Glomerular endothelial cell (primary cell): ENCODE results near the gene FARP1. TPM values are rescaled to one million over a fixed set of nuclear protein-coding genes. Genes with fewer than 3 reads are reported as not detected.
"Not testable (repeated sequence)": the region's sequence is repeated elsewhere in the genome, so short reads cannot be mapped to it uniquely, and the experiment has no call there.

ENCODE experiments used
- DNase-seq: peaks from one replicate; pipeline ENCODE4 v3.0.0-alpha.2; 2011; ENCODE audit warnings: low read depth, low spot score; ENCODE audit errors: extremely low read depth
- total RNA-seq: library from RNA; depleted of rRNA; stranded (reverse); fragments of >200 nt; gene quantifications from 2 replicates; pipeline ENCODE4 v1.2.3, GENCODE V29; 2015

Gene FARP1
- total RNA-seq, 1 donor from 2014 or later: 64.9 TPM

- DNase-seq: no peak
Observed at GRCh38 chr13:98223741-98224140, 80.8 kb downstream of the FARP1 start.

- DNase-seq: no peak
Observed at GRCh38 chr13:98224557-98224956, 81.7 kb downstream of the FARP1 start.

GRCh38 chr13:98225036-98225940 lies 82.4 kb downstream of the FARP1 start:
- no peak for DNase-seq

- DNase-seq: no peak
Observed at GRCh38 chr13:98226496-98226895, 83.6 kb downstream of the FARP1 start.

GRCh38 chr13:98228661-98229341 lies 85.9 kb downstream of the FARP1 start:
- DNase-seq: no peak

- DNase-seq: not testable (repeated sequence)
Observed at GRCh38 chr13:98230762-98231161, 87.9 kb downstream of the FARP1 start.

- no peak for DNase-seq
Observed at GRCh38 chr13:98232456-98232855, 89.6 kb downstream of the FARP1 start.

- DNase-seq: no peak
Observed at GRCh38 chr13:98233127-98233526, 90.2 kb downstream of the FARP1 start.

GRCh38 chr13:98234348-98234747 lies 91.5 kb downstream of the FARP1 start:
- DNase-seq: no peak

GRCh38 chr13:98236197-98236596 lies 93.3 kb downstream of the FARP1 start:
- no peak for DNase-seq

GRCh38 chr13:98237331-98237730 lies 94.4 kb downstream of the FARP1 start:
- DNase-seq: no peak

GRCh38 chr13:98239162-98240076 lies 96.5 kb downstream of the FARP1 start:
- no peak for DNase-seq

GRCh38 chr13:98240135-98240534 lies 97.2 kb downstream of the FARP1 start:
- no peak for DNase-seq

- no peak for DNase-seq
Observed at GRCh38 chr13:98240974-98241373, 98.1 kb downstream of the FARP1 start.

- no peak for DNase-seq
Observed at GRCh38 chr13:98241976-98242375, 99.1 kb downstream of the FARP1 start.

GRCh38 chr13:98242403-98242802 lies 99.5 kb downstream of the FARP1 start:
- DNase-seq: no peak

- DNase-seq: no peak
Observed at GRCh38 chr13:98243929-98244272, 101.0 kb downstream of the FARP1 start.

GRCh38 chr13:98246538-98247172 lies 103.8 kb downstream of the FARP1 start:
- DNase-seq: no peak

GRCh38 chr13:98251708-98252107 lies 108.8 kb downstream of the FARP1 start:
- no peak for DNase-seq

GRCh38 chr13:98252931-98253470 lies 110.1 kb downstream of the FARP1 start:
- DNase-seq: peak; percentile 57
